Keratinocyte (primary cell): ENCODE data around the gene ACYP1. TPM values are rescaled to one million over a fixed set of nuclear protein-coding genes. Genes with fewer than 3 reads are reported as not detected.

ENCODE experiments used
- DNase-seq: peaks from one replicate; pipeline ENCODE4 v3.0.0-alpha.2; 2011; ENCODE audit warnings: low read depth, missing footprints, low spot score
- FAIRE-seq: peaks from 2 replicates; lab custom pipeline; 2011; peaks lifted over from hg19 to GRCh38; lab: Jason Lieb, UNC
- H2AFZ ChIP-seq: 2 replicates; pipeline ENCODE4 v1.6.0; 2012; ENCODE audit warnings: low read length, control low read depth, inconsistent platforms; ENCODE audit not compliant: control insufficient read depth
- H3K27ac ChIP-seq: 2 replicates; pipeline ENCODE4 v1.5.1; 2011; ENCODE audit warnings: low read length; ENCODE audit not compliant: control insufficient read depth, insufficient read depth
- H3K27me3 ChIP-seq: 3 replicates; pipeline ENCODE4 v1.6.0; 2011; ENCODE audit warnings: low read length; ENCODE audit not compliant: control insufficient read depth, insufficient read depth; ENCODE audit errors: extremely low read depth
- H3K36me3 ChIP-seq, 2 experiments: 2 replicates in 1 of 2; 3 replicates in 1 of 2; pipeline ENCODE4 v1.5.1; 2011; ENCODE audit warnings: low read length in 2 of 2, mild to moderate bottlenecking in 1 of 2; ENCODE audit not compliant: control insufficient read depth in 2 of 2, insufficient read depth in 2 of 2; ENCODE audit errors: extremely low read depth in 1 of 2
- H3K4me1 ChIP-seq: 3 replicates; pipeline ENCODE4 v1.5.1; 2011; ENCODE audit warnings: low read length; ENCODE audit not compliant: control insufficient read depth, insufficient read depth; ENCODE audit errors: extremely low read depth
- H3K4me2 ChIP-seq: 3 replicates; pipeline ENCODE4 v1.6.0; 2011; ENCODE audit warnings: low read depth, low read length; ENCODE audit not compliant: control insufficient read depth, insufficient read depth; ENCODE audit errors: extremely low read depth
- H3K4me3 ChIP-seq, 3 experiments: fragments of 200-600 bp in 1 of 3; sonication (generic) in 1 of 3; 2 replicates in 2 of 3; 3 replicates in 1 of 3; pipeline ENCODE4 v1.5.1; 2011 to 2016; ENCODE audit warnings: low read length in 3 of 3, mild to moderate bottlenecking in 3 of 3, control low read depth in 2 of 3, inconsistent platforms in 1 of 3, low read depth in 1 of 3, mixed read lengths in 1 of 3, mixed run types in 1 of 3, moderate library complexity in 1 of 3; ENCODE audit not compliant: control insufficient read depth in 2 of 3, insufficient read depth in 2 of 3; ENCODE audit errors: extremely low read depth in 1 of 3
- H3K79me2 ChIP-seq: 2 replicates; pipeline ENCODE4 v1.6.0; 2012; ENCODE audit warnings: low read length; ENCODE audit not compliant: control insufficient read depth, insufficient read depth
- H3K9ac ChIP-seq: 3 replicates; pipeline ENCODE4 v1.6.0; 2011; ENCODE audit warnings: low read length; ENCODE audit not compliant: control insufficient read depth, insufficient read depth; ENCODE audit errors: extremely low read depth
- H3K9me1 ChIP-seq: 3 replicates; pipeline ENCODE4 v1.6.0; 2011; ENCODE audit warnings: low read length; ENCODE audit not compliant: control insufficient read depth, insufficient read depth; ENCODE audit errors: extremely low read depth
- H3K9me3 ChIP-seq: 2 replicates; pipeline ENCODE4 v1.5.1; 2012; ENCODE audit warnings: low read depth, low read length; ENCODE audit not compliant: control insufficient read depth
- H4K20me1 ChIP-seq: 3 replicates; pipeline ENCODE4 v1.6.0; 2011; ENCODE audit warnings: low read length; ENCODE audit not compliant: control insufficient read depth, insufficient read depth; ENCODE audit errors: extremely low read depth
- EZH2 ChIP-seq: IDR thresholded peaks from one replicate; pipeline ENCODE4 v1.6.1; 2012; ENCODE audit warnings: inconsistent platforms, mild to moderate bottlenecking, low read length, moderate library complexity
- dilution Hi-C: fragments of 300-500 bp; cut with MboI; formaldehyde crosslinking; loops from one replicate; pipeline ENCODE4 v1.7.0; 2020; ENCODE audit warnings: low sequenced_read_pairs; ENCODE audit not compliant: extremely low pct_ligation_motif_present
- polyA plus RNA-seq, 5 experiments: library from polyadenylated mRNA; depleted of rRNA in 3 of 5; stranded (reverse) in 3 of 5; stranded (forward) in 1 of 5; unstranded in 1 of 5; fragments of >200 nt; gene quantifications; 1 replicate in 1 of 5; 2 replicates in 3 of 5; 3 replicates in 1 of 5; pipeline versions ENCODE4 v1.2.1 to v1.2.3, GENCODE V29; 2011 to 2012; ENCODE audit warnings: missing spikeins in 2 of 5, low read depth in 1 of 5, low replicate concordance in 1 of 5
- TF ChIP-seq, protein P1 (sequence below), 3 experiments: IDR thresholded peaks in 1 of 3; conservative IDR thresholded peaks in 1 of 3; optimal IDR thresholded peaks in 1 of 3; 2 replicates in 2 of 3; 3 replicates in 1 of 3; pipeline versions ENCODE3 to v1.5.1; 2011; ENCODE audit warnings: low read length in 3 of 3, mild to moderate bottlenecking in 3 of 3, moderate library complexity in 2 of 3, control low read depth in 1 of 3, inconsistent platforms in 1 of 3; ENCODE audit not compliant: insufficient read depth in 2 of 3; ENCODE audit errors: extremely low read depth in 1 of 3

ACYP1 gene
- polyA plus RNA-seq, 1 donor (not counting 4 experiments of a cell fraction or from before 2014, with no cell fraction given): 32.9 TPM

DNA sequence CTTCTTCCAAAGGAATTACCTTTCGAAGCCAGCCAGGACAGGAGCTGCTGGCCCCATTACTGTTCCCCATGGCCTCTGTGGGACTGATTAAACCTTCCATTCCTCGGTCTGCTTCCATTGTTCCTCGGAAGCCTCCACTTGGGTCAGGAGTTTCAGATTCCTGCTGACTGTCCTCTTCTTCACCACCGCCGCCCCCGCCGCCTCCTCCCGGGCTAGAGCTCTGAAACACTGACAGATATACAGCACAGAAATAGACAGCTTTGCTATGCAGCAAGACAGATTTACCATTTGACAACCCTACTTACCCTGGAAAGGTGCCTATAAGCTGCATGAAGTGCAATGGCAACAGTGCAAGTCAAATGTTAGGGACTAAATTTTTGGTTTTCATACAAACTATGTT, 27.4 kb upstream of the ACYP1 start:
- no peak for FAIRE-seq
- no peaks in the 10 kb centered on the region for H3K4me1 ChIP-seq

DNA sequence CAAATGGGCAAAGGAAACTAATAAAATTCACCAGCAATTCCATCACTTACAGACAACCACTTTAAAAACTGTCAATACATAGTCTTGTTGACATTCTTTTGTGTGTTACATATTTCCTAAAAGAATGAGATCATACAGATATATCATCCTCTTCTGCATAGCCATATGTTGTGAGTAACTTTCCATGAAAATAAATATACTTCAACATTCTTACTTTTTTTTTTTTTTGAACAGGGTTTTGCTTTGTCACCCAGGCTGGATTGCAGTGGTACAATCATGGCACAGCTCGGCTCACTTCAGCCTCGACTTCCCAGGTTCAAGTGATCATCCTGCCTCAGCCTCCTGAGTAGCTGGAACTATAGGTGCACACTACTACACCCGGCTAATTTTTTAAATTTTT, 26.5 kb upstream of the ACYP1 start:
- H3K9me1 ChIP-seq: no peaks in the 10 kb centered on the region
- H3K9me3 ChIP-seq: no peaks in the 10 kb centered on the region
- H3K79me2 ChIP-seq: no peaks in the 10 kb centered on the region
- H3K4me1 ChIP-seq: no peaks in the 10 kb centered on the region
- H3K27ac ChIP-seq: no peak overlapping the region
- dilution Hi-C loops: no loop called here
- no peak overlapping the region for H3K4me2 ChIP-seq
- peaks cover 8 to 21% of the 10 kb centered on the region in 2 experiments for H3K36me3 ChIP-seq
- DNase-seq: no peak
- H3K9ac ChIP-seq: no peak overlapping the region
- TF ChIP-seq, protein P1, sequence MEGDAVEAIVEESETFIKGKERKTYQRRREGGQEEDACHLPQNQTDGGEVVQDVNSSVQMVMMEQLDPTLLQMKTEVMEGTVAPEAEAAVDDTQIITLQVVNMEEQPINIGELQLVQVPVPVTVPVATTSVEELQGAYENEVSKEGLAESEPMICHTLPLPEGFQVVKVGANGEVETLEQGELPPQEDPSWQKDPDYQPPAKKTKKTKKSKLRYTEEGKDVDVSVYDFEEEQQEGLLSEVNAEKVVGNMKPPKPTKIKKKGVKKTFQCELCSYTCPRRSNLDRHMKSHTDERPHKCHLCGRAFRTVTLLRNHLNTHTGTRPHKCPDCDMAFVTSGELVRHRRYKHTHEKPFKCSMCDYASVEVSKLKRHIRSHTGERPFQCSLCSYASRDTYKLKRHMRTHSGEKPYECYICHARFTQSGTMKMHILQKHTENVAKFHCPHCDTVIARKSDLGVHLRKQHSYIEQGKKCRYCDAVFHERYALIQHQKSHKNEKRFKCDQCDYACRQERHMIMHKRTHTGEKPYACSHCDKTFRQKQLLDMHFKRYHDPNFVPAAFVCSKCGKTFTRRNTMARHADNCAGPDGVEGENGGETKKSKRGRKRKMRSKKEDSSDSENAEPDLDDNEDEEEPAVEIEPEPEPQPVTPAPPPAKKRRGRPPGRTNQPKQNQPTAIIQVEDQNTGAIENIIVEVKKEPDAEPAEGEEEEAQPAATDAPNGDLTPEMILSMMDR (optimal IDR thresholded peaks at IDR 0.05 in 1 of 3, IDR thresholded peaks at IDR 0.05 in 1 of 3, conservative IDR thresholded peaks at IDR 0.05 in 1 of 3; ENCODE audit: extremely low read depth in 1 of 3, insufficient read depth in 2 of 3, low read length in 3 of 3): no peak
- TF ChIP-seq EZH2: no peak
- no peaks in the 10 kb centered on the region for H3K27me3 ChIP-seq
- no peaks in the 10 kb centered on the region for H4K20me1 ChIP-seq
- no peak overlapping the region for H3K4me3 ChIP-seq
- no peak overlapping the region for H2AFZ ChIP-seq
- no peak for FAIRE-seq

More for the DNA sequence above, 27.4 kb upstream of the ACYP1 start:
- no peaks in the 10 kb centered on the region for H3K9me3 ChIP-seq
- no peaks in the 10 kb centered on the region for H3K27me3 ChIP-seq
- DNase-seq: no peak
- no peaks in the 10 kb centered on the region for H3K9me1 ChIP-seq
- H3K79me2 ChIP-seq: no peaks in the 10 kb centered on the region
- no peak overlapping the region for H3K27ac ChIP-seq
- H3K9ac ChIP-seq: no peak overlapping the region
- H4K20me1 ChIP-seq: no peaks in the 10 kb centered on the region
- dilution Hi-C loops: no loop called here
- TF ChIP-seq, protein P1 (optimal IDR thresholded peaks at IDR 0.05 in 1 of 3, IDR thresholded peaks at IDR 0.05 in 1 of 3, conservative IDR thresholded peaks at IDR 0.05 in 1 of 3; ENCODE audit: extremely low read depth in 1 of 3, insufficient read depth in 2 of 3, low read length in 3 of 3): no peak
- no peak for TF ChIP-seq EZH2
- H3K36me3 ChIP-seq: peaks cover 12 to 21% of the 10 kb centered on the region in 2 experiments
- H2AFZ ChIP-seq: no peak overlapping the region
- H3K4me3 ChIP-seq: no peak overlapping the region
- no peak overlapping the region for H3K4me2 ChIP-seq
